ENCODE results near the gene ZCCHC4. TPM values are rescaled to one million over a fixed set of nuclear protein-coding genes. Genes with fewer than 3 reads are reported as not detected.

The ZCCHC4 gene
- 8.6 and 10.1 TPM in 2 replicates for total RNA-seq

GRCh38 chr4:25312496-25313200, at the start of gene ZCCHC4:
ZCCHC4 (plus strand) TSS chr4:25312774; CDS start chr4:25312810, 36 bp downstream.

GRCh38 chr4:25376754-25377571, 64.4 kb downstream of the ZCCHC4 start, which contains the start of gene ANAPC4:
ANAPC4 (plus strand) TSS chr4:25377263; CDS start chr4:25377428, 165 bp downstream.

Other genes with a start within 250 kb of the ZCCHC4 start
- 3.5 and 5.1 TPM in 2 replicates for gene SEPSECS, start 152.3 kb upstream of the ZCCHC4 start, total RNA-seq
- gene PI4K2B, start 78.7 kb upstream of the ZCCHC4 start, total RNA-seq: 17.5 and 22.8 TPM in 2 replicates
- 14.7 and 32.1 TPM in 2 replicates for gene ANAPC4, start 64.5 kb downstream of the ZCCHC4 start, total RNA-seq

Measured in myometrial cell (primary cell).